Liver (tissue), 2 donors: Measurements from ENCODE around the gene SPPL2C.

Experiments used
- TF ChIP-seq, protein P1 (sequence below): fragments of 150-350 bp; IDR thresholded peaks from 2 replicates; pipeline ENCODE4 v1.5.1; 2017; ENCODE audit warnings: improper control_type of control experiment, low read depth, low read length; ENCODE audit not compliant: missing input control
- TF ChIP-seq, protein P2 (sequence below): IDR thresholded peaks from 2 replicates; pipeline ENCODE4 v1.6.1; 2016; ENCODE audit warnings: antibody characterized with exemption
- donor health status: healthy.

DNA sequence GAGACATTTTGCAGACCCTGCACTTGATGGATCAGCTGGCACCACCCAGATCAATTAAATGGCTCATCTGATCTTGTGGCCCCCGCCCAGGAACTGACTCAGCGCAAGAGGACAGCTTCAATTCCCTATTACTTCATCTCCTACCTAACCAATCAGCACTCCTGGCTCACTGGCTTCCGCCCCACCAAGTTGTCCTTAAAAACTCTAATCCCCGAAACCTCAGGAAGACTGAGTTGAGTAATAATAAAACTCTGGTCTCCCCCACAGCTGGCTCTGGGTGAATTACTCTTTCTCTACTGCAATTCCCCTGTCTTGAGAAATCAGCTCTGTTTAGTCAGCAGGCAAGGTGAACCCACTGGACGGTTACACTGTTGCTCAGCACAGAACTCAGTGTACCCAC is 23.6 kb downstream of the SPPL2C start:
- TF ChIP-seq, protein P1, sequence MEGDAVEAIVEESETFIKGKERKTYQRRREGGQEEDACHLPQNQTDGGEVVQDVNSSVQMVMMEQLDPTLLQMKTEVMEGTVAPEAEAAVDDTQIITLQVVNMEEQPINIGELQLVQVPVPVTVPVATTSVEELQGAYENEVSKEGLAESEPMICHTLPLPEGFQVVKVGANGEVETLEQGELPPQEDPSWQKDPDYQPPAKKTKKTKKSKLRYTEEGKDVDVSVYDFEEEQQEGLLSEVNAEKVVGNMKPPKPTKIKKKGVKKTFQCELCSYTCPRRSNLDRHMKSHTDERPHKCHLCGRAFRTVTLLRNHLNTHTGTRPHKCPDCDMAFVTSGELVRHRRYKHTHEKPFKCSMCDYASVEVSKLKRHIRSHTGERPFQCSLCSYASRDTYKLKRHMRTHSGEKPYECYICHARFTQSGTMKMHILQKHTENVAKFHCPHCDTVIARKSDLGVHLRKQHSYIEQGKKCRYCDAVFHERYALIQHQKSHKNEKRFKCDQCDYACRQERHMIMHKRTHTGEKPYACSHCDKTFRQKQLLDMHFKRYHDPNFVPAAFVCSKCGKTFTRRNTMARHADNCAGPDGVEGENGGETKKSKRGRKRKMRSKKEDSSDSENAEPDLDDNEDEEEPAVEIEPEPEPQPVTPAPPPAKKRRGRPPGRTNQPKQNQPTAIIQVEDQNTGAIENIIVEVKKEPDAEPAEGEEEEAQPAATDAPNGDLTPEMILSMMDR, result no peak
- TF ChIP-seq, protein P2, sequence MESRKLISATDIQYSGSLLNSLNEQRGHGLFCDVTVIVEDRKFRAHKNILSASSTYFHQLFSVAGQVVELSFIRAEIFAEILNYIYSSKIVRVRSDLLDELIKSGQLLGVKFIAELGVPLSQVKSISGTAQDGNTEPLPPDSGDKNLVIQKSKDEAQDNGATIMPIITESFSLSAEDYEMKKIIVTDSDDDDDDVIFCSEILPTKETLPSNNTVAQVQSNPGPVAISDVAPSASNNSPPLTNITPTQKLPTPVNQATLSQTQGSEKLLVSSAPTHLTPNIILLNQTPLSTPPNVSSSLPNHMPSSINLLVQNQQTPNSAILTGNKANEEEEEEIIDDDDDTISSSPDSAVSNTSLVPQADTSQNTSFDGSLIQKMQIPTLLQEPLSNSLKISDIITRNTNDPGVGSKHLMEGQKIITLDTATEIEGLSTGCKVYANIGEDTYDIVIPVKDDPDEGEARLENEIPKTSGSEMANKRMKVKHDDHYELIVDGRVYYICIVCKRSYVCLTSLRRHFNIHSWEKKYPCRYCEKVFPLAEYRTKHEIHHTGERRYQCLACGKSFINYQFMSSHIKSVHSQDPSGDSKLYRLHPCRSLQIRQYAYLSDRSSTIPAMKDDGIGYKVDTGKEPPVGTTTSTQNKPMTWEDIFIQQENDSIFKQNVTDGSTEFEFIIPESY, result no peak
